ENCODE results near the gene ENTPD2.

The ENTPD2 gene

DNA sequence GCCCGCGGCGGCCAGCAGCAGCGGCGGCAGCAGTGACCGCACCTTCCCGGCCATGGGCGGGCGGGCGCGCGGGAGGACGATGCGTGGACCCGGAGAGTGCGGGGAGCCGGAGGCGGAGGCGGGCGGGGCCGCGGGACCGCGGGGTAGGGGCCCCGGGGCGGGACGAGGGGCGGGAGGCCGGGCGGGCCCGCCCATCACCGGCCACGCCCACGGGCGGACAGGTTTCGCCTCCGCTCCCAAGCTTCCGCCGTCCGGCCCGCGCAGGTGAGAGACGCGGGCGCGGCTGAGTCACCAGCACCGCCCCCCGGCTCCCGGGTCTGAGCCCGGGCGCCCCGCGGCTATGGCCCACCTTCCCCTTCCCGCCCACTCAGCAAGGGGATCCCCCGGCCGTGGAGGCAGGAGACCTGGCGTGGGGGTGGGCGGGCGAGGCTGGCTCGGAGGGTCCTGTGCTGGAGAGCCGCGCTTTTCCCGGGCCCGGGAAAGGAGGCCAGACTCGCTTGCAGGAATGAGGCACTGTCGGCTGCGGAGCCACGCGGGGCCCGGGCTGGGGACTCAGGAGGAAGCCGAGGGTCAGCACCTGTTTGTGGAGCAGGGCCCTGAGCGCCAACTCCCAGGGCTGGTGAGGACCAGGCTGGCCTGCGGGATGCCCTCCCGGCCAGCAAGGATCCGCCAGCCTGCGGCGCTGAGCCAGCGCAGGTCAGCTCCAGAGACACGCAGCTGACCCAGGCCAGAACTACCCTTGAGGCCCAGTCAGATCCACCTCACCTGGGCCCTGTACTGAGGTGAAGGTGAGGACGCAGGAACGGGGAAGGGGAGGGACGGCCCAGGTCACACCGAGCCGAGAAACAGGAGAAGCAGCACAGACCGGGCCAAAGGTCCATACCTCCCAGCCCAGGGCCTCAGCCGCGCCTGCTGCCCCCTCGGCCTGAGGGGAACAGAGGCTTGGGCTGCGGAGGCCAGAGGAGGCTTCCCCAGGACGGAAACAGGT lies at the start of gene ENTPD2:
ENTPD2 (minus strand) TSS at position 118 of the 988 bp plus-strand sequence; CDS start at position 54, 64 bp downstream.
- DNase-seq (ENCODE audit: low read depth in 1 of 2, low spot score in 1 of 2): no peak

DNA sequence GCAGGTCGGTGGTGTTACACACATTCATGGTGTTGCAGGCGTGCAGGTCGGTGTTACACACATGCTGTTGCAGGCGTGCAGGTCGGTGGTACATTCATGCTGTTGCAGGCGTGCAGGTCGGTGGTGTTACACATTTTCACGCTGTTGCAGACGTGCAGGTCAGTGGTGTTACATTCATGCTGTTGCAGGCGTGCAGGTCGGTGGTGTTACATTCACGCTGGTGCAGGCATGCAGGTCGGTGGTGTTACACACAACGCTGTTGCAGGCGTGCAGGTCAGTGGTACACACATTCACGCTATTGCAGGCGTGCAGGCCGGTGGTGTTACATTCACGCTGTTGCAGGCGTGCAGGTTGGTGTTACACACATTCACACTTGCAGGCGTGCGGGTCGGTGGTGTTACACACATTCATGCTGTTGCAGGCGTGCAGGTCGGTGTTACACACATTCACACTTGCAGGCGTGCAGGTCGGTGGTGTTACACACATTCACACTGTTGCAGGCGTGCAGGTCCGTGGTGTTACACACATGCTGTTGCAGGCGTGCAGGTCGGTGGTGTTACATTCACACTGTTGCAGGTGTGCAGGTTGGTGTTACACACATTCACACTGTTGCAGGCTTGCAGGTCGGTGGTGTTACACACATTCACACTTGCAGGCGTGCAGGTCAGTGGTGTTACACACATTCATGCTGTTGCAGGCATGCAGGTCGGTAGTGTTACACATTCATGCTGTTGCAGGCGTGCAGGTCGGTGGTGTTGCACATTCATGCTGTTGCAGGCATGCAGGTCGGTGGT lies 49.5 kb upstream of the ENTPD2 start:
- DNase-seq (ENCODE audit: low read depth in 1 of 2, low spot score in 1 of 2): no peak

DNA sequence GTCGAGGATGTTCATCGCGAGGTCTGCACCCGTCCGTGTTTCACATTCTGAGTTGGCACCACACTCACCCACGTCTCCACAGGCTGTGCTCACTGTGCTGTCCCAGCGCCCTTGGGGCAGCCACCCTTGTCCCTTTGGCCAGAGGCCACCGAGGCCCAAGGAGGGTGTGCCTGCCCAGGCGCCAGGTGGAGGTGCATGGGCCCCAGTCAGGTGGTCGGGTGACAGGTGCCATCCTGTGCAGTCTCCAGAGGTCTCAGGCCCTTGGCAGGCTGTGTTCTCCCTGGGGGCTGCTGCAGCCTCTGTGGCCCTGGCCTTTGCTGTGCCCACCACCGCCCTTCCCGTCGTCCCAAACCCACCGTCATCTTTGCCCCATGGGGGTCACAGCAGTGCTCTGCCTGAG lies 45.4 kb upstream of the ENTPD2 start:
- DNase-seq (ENCODE audit: low read depth in 1 of 2, low spot score in 1 of 2): no peak

DNA sequence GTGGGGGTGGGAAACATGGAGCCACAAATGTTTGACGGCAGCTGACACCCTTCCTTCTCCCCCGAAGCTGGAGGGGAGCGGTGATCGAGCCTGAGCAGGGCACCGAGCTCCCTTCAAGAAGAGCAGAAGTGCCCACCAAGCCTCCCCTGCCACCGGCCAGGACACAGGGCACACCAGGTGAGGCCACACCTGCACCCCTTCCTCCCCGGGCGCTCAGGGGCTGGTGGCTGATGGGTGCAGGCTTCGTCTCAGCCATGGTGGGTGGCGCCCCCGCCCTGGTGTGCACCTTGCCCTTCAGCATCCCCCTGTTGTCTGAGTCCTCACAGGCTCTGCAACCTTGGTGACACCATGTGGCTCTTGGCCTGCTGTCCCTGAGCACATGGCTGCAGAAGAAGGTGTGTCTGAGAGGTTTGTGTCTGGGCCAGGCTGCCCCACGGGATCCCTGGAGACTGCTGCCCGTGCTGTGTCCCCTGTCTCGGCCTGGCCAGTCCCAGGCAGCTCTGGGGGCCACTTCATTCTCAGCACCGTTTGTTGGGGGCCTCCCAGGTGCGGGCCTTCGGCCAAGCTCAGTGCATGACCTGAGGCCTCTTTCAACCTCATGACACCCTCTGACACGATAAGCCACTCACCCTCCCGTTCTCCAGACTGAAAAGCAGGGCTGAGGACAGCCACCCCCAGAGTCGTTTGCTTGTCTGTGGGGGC lies 44.1 kb upstream of the ENTPD2 start:
- no peak for DNase-seq (ENCODE audit: low read depth in 1 of 2, low spot score in 1 of 2)

DNA sequence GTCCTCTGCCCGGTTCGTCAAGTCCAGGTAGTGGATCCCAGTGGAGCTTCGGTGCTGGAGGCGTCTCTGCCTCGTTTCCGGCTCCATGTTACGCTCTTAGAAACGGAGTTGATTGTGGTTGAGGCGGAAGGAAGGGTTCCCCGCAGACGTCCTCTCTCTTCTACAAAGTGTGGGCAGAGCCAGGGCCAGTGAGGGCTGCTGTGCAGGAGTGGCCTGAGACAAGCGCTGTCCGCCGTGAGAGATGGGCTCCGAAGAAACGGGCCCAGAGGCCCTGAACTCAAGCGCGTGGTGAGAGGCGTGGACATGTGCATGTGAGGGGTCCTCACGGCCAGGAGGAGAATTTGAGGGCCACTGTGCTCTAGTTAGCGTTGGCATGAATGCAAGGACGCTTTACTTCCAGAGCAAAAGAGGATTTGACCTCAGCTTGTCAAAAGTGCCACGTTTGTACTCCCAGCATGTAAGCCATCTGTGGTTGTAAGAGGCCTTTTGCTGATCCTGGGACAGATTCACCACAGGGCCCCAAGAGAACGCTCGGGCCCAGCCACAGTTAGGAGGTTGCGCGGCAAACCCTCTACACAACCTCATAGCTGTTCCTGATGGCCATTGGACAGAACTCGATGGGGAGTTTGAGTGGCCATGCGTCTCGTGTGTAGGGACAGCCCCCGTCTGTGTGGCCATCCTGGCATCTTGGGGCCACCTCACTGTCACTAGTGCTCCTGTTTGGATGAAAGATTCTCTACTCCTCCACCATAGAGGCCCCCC lies 43.1 kb upstream of the ENTPD2 start:
- no peak for DNase-seq (ENCODE audit: low read depth in 1 of 2, low spot score in 1 of 2)

DNA sequence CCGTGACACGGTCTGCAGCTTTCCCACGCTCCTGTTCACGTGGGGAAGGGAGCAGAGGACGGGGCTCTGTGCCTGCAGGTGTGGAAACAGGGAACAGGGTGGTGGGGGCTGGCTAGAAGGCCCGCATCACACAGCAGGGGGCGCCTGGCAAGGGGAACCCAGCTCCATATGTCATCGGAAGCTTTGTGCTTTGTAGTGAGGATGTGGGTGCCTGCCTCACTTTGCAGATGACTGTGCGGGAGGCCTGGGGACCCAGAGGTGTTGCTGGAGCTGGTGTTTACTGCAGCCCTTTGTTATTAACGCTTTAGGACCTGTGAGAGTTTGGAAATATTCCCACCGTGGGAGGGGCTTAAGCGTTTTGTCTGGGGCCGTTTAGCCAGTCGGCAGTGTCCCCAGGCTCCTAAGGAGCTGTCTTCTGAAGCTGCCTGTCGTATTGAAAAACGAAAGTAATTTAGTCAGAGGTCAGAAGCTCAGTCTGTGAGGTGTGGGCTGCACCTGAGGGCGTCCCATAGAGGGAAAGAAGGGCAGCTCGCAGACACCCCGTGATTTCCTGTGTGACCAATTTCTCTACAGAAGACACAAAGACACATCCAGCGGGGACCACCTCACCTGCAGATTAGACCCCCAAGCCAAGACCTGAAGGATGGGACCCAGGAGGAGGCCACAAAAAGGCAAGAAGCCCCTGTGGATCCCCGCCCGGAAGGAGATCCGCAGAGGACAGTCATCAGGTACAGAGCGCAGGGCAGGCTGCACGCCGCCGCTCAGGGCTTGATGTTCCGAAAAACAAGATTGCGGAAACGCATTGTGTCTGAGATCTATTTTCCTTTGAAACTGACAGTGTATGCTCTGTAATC lies 42.0 kb upstream of the ENTPD2 start:
- peak; percentile 69 to 70 for DNase-seq (ENCODE audit: low read depth in 1 of 2, low spot score in 1 of 2)

DNA sequence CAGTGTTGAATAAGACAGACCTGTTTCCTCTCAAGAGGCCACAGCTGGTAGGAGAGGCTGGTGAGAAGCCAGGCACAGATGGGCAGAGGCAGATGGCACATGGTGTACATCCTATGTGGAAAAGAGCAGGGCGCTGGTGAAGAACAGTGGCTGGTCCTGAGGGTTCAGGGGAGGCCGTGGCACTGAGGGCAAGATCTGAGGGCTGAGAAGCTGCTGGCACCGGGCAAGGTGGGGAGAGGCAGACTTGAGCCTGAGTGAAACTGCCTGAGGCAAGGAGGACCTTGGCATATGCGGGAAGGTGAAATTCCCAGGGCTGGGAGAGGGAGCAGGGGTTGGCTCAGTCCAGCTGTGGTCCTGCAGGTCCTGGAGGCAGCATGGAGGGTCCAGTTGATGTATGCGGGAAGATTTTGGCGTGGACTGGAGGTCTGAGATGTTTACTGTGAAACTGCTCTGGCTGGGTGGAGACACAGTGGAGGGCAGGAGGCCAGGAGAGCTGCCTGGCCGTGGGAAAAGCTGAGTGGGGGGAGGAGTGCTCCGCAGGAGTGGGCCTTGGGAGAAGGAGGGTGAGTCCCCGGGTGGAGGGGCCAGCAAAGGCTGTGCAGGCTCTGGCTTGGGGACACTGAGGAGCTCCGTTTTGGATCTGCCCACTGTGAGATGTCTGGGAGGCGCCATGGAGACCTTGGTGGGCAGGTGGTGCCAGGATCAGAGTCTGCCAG lies 35.5 kb upstream of the ENTPD2 start:
- no peak for DNase-seq (ENCODE audit: low read depth in 1 of 2, low spot score in 1 of 2)

DNA sequence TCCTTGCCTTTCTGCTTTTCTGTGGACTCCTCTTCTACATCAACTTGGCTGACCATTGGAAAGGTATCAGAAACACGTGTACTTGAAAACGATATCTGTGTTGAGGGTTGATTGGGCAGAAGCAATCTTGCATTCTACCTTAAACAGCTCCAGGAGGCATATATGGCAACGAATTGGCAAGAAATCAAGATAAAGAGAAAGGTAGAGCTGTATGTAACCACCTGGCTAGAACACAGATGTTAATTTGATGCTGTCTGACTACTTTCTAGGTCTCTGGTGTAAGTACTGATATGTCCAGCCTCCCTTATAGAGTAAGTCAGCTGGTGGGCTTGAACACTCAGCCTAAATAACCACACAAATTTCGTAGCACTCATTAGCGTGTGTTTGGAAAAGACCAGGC lies 34.3 kb upstream of the ENTPD2 start:
- DNase-seq (ENCODE audit: low read depth in 1 of 2, low spot score in 1 of 2): no peak

DNA sequence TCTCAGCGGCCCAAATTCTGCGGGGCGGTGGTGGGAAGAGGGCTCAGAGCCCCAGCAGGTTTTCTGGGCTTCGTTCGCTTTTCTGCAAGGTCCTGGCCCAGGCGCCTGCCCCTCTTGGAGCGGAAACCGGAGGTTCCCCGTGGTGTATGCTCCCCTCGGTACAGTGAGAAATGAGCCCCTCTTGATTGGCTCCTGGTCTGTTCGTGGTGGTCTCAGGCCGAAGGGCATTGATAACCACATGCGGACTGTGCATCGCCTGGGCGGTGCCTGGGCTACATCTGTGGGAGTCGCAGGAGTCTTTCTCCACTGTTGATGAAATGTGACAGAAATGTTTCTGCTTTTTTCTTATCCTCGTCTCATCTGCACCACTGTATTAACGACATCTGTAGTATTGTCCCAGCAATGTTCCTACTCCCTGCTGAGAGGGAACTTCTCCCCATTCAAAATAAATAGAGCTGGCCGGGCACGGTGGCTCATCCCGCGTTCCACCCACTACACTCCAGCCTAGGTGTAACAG lies 33.6 kb upstream of the ENTPD2 start:
- DNase-seq (ENCODE audit: low read depth in 1 of 2, low spot score in 1 of 2): no peak

DNA sequence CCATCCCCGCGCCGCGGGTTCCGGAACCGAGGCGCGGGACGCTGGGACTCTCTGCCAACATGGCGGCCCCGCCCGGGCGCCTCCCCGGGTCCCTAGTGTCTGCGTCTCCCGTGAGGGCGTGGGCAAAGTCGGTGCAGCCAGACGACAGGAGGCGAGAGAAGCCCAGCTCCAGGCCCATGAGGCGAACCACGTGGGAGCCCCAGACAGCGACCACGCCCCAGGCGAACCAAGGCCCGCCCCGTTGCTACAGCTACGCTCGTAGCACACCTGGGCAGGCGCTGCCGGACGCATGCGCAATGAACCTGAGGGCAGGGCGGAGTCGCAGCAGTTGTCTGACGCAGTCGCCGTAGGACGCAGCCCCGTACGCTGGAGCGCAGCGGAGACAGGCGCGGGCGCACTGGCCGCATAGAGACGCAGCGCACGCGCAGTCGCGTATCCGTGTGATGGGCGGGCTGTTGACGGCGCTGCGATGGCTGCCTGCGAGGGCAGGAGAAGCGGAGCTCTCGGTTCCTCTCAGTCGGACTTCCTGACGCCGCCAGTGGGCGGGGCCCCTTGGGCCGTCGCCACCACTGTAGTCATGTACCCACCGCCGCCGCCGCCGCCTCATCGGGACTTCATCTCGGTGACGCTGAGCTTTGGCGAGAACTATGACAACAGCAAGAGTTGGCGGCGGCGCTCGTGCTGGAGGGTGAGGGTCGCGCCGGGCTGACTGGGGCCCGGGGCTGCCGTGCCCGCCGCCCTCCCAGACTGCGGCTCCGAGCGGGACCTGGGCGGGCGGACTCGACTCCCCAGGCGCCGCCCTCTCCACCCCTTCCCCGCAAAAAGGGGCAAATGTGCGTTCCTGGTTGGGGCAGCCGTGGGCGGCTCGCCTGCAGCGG lies 32.9 kb upstream of the ENTPD2 start, which contains the start of gene MAN1B1:
MAN1B1 (plus strand) TSS at position 455 of the 878 bp plus-strand sequence; CDS start at position 470, 15 bp downstream.
- DNase-seq (ENCODE audit: low read depth in 1 of 2, low spot score in 1 of 2): peak; percentile 97 to 99

DNA sequence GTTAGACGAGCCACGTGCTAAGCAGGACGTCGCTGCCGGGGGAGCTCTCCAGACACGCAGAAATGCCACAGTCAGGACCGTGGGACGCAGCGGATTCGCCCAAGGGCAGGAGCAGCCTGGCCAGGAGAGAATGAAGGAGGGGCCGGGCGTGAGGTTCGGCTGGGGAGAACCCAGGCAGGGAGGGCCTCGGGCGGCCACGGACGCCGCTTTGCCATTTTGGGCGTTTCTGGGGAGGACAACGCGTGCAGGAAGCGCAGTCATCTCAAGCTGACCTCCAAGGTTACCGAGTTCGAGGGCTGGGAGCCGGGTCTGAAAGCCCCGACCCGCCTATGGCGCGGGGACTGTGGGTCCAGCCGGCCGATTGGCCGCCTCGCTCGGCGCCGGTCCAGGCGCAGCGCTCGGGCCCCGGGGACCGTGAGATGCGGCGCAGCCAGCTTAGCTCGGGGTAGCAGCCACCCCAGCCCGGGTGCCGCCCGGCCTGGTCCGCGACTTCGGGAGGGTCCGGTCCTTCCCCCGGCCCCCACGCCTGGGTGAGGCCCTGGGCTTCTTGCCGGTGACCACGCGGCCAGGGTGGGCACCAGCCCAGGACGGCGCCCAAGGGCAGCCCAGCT lies 32.2 kb upstream of the ENTPD2 start:
- DNase-seq (ENCODE audit: low read depth in 1 of 2, low spot score in 1 of 2): peak in 1 of 2 donors; percentile 10

DNA sequence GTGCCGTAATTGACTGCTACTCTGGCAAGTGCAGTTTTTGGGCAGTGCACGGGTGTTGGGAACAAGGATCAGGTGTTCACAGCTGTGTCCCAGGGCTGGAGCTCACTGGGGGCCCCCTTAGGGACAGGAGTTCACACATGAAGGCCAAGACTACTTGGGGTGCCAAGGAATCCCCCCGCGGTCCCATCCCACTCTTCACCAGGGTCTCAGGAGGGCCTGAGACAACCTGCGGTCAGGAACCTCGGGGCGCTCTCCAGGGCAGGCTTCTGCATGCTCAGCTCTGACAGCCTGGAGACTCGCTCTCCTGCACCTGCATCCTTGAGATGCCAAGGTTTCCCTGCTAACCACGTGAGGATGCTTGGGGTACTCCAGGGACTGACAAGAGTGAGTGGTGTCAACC lies 30.7 kb upstream of the ENTPD2 start:
- DNase-seq (ENCODE audit: low read depth in 1 of 2, low spot score in 1 of 2): no peak

DNA sequence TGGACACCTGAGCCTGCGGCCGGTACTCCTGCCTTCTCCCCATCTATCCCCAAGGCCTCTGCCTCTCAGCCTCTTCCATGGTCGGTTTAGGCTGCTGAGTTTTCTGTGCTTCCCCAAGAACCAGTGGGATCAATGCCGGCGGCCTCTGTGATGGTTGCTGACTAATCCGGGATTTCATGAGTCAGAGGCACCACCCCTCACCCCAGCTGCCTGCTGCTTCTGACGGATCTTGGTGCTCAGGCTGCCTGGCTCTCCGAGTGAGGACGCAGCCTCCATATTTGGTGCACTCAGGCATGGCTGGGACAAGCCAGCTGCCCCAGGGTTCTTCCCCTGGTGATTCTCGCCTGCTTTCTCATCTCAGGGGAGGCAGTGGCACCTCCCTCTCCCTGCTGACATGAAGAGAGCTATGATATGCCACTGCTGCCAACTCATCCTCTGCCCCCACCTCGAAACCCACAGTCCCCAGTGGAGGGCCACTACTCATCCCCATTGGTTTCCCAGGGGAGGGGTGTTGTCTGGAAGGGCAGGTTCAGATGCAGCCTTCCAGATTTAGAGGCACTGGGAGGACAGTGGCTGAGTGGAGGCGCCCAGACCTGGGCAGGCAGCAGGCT lies 29.6 kb upstream of the ENTPD2 start:
- no peak for DNase-seq (ENCODE audit: low read depth in 1 of 2, low spot score in 1 of 2)

DNA sequence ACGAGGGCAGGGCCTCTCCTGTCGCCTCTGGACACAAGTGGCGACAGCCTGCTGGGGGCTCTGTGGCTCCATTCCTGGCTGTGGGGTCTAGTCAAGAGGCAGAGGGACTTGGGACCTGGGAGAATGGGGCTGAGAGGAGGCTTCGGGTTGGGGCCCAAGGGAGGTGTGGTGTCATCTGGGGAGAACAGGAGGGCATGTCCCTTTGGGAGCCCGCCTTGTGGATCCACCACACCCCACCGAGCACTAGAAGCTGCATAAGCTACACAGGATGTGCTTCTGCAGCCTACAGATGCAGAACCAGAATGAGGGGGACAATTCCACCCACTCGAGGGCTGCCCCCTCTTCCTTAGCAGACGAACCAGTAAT lies 29.0 kb upstream of the ENTPD2 start:
- DNase-seq (ENCODE audit: low read depth in 1 of 2, low spot score in 1 of 2): no peak

DNA sequence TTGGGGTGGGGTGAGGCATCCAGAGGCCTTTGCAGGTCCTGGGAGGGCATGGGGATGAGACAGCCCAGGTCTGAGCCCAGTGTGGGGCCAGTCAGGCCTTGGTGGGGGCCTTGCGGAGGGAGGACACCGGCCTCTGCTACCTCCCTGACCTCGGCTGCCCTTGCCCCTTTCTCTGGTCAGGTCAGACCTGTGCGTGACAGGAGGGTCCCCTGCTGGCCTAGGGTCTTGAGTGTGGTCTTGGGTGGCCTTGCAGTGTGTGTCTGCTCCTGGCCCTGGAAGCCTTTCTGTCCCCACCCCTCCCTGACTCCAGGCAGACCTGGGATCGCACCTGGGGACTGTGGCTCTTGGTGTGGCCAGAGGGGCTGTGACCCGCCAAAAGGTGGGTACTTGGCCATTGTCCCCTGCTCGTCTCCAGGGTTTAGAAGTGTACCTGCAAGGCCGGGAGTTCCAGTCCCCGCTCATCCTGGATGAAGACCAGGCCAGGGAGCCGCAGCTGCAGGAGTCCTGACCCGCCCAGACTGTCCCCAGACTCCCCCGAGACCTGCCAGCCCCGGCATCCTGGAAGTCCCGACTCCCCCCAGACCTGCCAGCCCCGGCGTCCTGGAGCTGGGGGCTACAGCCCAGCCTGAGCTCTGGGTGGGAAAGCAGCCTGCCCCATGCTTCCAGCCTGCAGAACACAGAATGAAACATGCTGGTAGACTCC lies 28.5 kb upstream of the ENTPD2 start:
- DNase-seq (ENCODE audit: low read depth in 1 of 2, low spot score in 1 of 2): no peak
